ENCODE results near the gene PSMD1.

The PSMD1 gene

GRCh38 chr2:231117922-231118613 lies 61.4 kb downstream of the PSMD1 start:
- no peaks in the 10 kb centered on the region for H3K36me3 ChIP-seq (ENCODE audit: control insufficient read depth, insufficient read depth, low read length)
- H3K4ac ChIP-seq (ENCODE audit: low read depth, low read length) = no peak overlapping the region
- H4K5ac ChIP-seq (ENCODE audit: low read length) = no peak overlapping the region
- no peak overlapping the region for H4K8ac ChIP-seq (ENCODE audit: low read depth, low read length)
- no peak overlapping the region for H2AK5ac ChIP-seq (ENCODE audit: low read length)
- no peaks in the 10 kb centered on the region for H3K79me2 ChIP-seq (ENCODE audit: control insufficient read depth, insufficient read depth, low read length)
- no CpG with 5 or more reads among the region's 4 CpGs for WGBS (ENCODE audit: extremely low coverage, insufficient coverage, low lambda C conversion rate)
- H3K4me3 ChIP-seq (ENCODE audit: low read length) = no peak overlapping the region
- H3K4me2 ChIP-seq (ENCODE audit: low read length) = no peak overlapping the region
- no peak overlapping the region for H3K23ac ChIP-seq (ENCODE audit: low read length)
- no peak overlapping the region for H2BK120ac ChIP-seq (ENCODE audit: low read depth, low read length)
- no peaks in the 10 kb centered on the region for H3K79me1 ChIP-seq (ENCODE audit: low read length)
- H2BK5ac ChIP-seq (ENCODE audit: low read length) = no peak overlapping the region
- no peak overlapping the region for H3K56ac ChIP-seq (ENCODE audit: low read length)
- H3K18ac ChIP-seq (ENCODE audit: low read length) = no peak overlapping the region
- no peaks in the 10 kb centered on the region for H3K4me1 ChIP-seq (ENCODE audit: control insufficient read depth, low read depth, low read length)
- DNase-seq = no peak
- H2BK15ac ChIP-seq (replicated peaks; ENCODE audit: low read depth) = no peak overlapping the region
- no peaks in the 10 kb centered on the region for H3K27me3 ChIP-seq (ENCODE audit: insufficient read depth, low read length, poor library complexity)
- no peak overlapping the region for H3K9ac ChIP-seq (ENCODE audit: low read length)
- H3K27ac ChIP-seq (ENCODE audit: low read depth, low read length) = no peak overlapping the region

DNA sequence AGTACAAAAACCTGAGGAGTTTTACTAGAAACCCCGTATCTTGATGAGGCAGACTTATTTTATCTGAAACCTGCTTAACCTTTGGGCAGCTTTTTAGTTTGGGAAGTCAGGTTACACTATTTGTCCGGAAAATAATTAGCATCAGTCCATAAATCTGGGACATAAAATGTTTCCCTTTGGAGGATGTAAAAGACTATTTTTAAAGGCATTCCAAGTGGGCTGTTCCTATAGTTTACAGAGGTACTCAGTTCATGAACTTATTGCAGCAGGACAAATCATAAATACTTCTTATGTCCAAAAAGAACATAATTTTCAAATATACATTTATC lies 61.9 kb downstream of the PSMD1 start:
- Histone ChIP-seq H2BK5ac (ENCODE audit: low read length) (no peak overlapping the region), H3K9ac (ENCODE audit: low read length) (no peak overlapping the region), H3K4me2 (ENCODE audit: low read length) (no peak overlapping the region), H4K8ac (ENCODE audit: low read depth, low read length) (no peak overlapping the region), H2AK5ac (ENCODE audit: low read length) (no peak overlapping the region), H3K27ac (ENCODE audit: low read depth, low read length) (no peak overlapping the region), H3K23ac (ENCODE audit: low read length) (no peak overlapping the region), H3K4ac (ENCODE audit: low read depth, low read length) (no peak overlapping the region), H4K5ac (ENCODE audit: low read length) (no peak overlapping the region), H3K4me1 (ENCODE audit: control insufficient read depth, low read depth, low read length) (peaks cover 4% of the 10 kb centered on the region), H3K27me3 (ENCODE audit: insufficient read depth, low read length, poor library complexity) (no peaks in the 10 kb centered on the region), H3K79me2 (ENCODE audit: control insufficient read depth, insufficient read depth, low read length) (no peaks in the 10 kb centered on the region), H3K79me1 (ENCODE audit: low read length) (no peaks in the 10 kb centered on the region), H2BK15ac (replicated peaks; ENCODE audit: low read depth) (no peak overlapping the region), H3K18ac (ENCODE audit: low read length) (no peak overlapping the region), H2BK120ac (ENCODE audit: low read depth, low read length) (no peak overlapping the region), H3K4me3 (ENCODE audit: low read length) (no peak overlapping the region), H3K36me3 (ENCODE audit: control insufficient read depth, insufficient read depth, low read length) (no peaks in the 10 kb centered on the region), H3K56ac (ENCODE audit: low read length) (no peak overlapping the region)
- no peak for DNase-seq
- no CpG with 5 or more reads among the region's 2 CpGs for WGBS (ENCODE audit: extremely low coverage, insufficient coverage, low lambda C conversion rate)

DNA sequence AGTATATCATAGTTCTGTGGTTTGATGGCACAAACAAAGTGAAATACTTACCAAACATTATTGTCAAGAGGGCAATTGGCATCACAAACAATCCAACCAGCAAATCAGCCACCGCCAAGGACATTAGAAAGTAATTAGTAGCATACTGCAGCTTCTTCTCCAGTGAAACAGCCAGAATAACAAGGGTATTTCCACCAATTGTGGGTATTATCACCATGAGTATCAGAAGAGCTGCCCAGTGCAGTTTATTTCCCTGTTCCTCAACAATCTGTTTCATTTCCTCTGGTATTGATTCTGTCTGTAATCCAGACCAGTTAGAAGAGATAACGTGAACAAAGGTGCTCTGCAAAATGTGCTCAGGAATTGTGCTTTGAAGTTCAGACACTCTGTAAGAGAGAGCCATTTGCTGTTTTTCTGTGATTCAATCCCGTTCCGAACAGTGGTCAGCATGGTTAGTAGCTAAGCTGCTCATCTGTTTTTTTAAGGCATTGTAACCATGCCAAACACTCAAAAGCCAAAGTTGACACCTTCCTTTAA lies 66.8 kb downstream of the PSMD1 start:
- Histone ChIP-seq H3K27me3 (ENCODE audit: insufficient read depth, low read length, poor library complexity) (no peaks in the 10 kb centered on the region), H3K4me2 (ENCODE audit: low read length) (no peak overlapping the region), H3K27ac (ENCODE audit: low read depth, low read length) (no peak overlapping the region), H3K23ac (ENCODE audit: low read length) (no peak overlapping the region), H2BK120ac (ENCODE audit: low read depth, low read length) (no peak overlapping the region), H4K8ac (ENCODE audit: low read depth, low read length) (no peak overlapping the region), H2BK15ac (replicated peaks; ENCODE audit: low read depth) (no peak overlapping the region), H2BK5ac (ENCODE audit: low read length) (no peak overlapping the region), H3K9ac (ENCODE audit: low read length) (no peak overlapping the region), H3K18ac (ENCODE audit: low read length) (no peak overlapping the region), H3K79me2 (ENCODE audit: control insufficient read depth, insufficient read depth, low read length) (no peaks in the 10 kb centered on the region), H3K36me3 (ENCODE audit: control insufficient read depth, insufficient read depth, low read length) (no peaks in the 10 kb centered on the region), H3K4me1 (ENCODE audit: control insufficient read depth, low read depth, low read length) (peaks cover 4% of the 10 kb centered on the region), H3K56ac (ENCODE audit: low read length) (peak overlapping the region; percentile 6), H3K4me3 (ENCODE audit: low read length) (no peak overlapping the region), H4K5ac (ENCODE audit: low read length) (no peak overlapping the region), H2AK5ac (ENCODE audit: low read length) (no peak overlapping the region), H3K79me1 (ENCODE audit: low read length) (no peaks in the 10 kb centered on the region), H3K4ac (ENCODE audit: low read depth, low read length) (no peak overlapping the region)
- no CpG with 5 or more reads among the region's 4 CpGs for WGBS (ENCODE audit: extremely low coverage, insufficient coverage, low lambda C conversion rate)
- peak; percentile 66 for DNase-seq

DNA sequence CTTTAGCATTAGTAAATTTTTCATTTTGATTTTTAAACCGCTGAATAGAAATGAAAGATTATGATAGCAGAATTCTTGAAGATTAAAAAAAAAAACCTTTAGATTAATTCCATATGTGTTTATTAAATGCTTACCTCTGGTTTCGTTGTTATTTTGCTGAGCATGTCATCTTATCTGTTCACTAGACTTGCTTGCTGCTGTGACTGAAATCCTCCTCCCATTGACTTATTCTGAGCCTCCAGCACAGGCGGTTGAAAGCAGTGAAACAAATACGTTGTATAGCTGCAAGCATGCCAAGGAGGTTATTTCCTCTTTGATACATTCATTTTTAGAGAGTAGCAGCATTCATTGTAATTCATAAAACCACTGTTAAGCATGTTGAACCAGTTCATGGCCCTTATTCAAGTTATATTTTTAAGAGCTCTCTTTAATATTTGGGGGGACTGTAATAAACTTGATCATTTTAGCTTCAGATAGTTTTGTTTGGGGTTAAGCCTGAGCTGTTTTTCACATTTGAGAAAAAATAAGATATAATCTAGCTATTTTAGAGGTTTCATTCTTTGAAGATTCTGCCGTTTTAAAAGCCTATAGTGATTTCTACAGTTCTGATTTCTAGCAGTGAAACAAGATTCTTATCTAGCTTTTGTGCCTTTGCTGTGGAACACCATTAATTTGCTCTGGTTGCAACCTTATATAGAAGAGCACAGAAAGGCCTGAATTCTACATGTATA lies 68.3 kb downstream of the PSMD1 start, which contains the start of gene HTR2B:
HTR2B (minus strand) TSS at position 205 of the 731 bp plus-strand sequence. CDS start 1,278 bp downstream, outside the sequence.
- WGBS (ENCODE audit: extremely low coverage, insufficient coverage, low lambda C conversion rate) = no CpG with 5 or more reads among the region's 5 CpGs
- Histone ChIP-seq H2BK5ac (ENCODE audit: low read length) (no peak within 1 kb of the TSS), H4K5ac (ENCODE audit: low read length) (no peak within 1 kb of the TSS), H3K23ac (ENCODE audit: low read length) (no peak within 1 kb of the TSS), H3K4me2 (ENCODE audit: low read length) (no peak within 1 kb of the TSS), H3K36me3 (ENCODE audit: control insufficient read depth, insufficient read depth, low read length) (no peaks in the 10 kb centered on the region), H3K27ac (ENCODE audit: low read depth, low read length) (no peak within 1 kb of the TSS), H3K79me2 (ENCODE audit: control insufficient read depth, insufficient read depth, low read length) (no peaks in the 10 kb centered on the region), H3K4ac (ENCODE audit: low read depth, low read length) (no peak within 1 kb of the TSS), H3K4me1 (ENCODE audit: control insufficient read depth, low read depth, low read length) (peaks cover 5% of the 10 kb centered on the region), H3K56ac (ENCODE audit: low read length) (no peak within 1 kb of the TSS), H3K79me1 (ENCODE audit: low read length) (no peaks in the 10 kb centered on the region), H2BK120ac (ENCODE audit: low read depth, low read length) (no peak within 1 kb of the TSS), H3K4me3 (ENCODE audit: low read length) (no peak within 1 kb of the TSS), H3K18ac (ENCODE audit: low read length) (no peak within 1 kb of the TSS), H3K9ac (ENCODE audit: low read length) (no peak within 1 kb of the TSS), H2AK5ac (ENCODE audit: low read length) (no peak within 1 kb of the TSS), H3K27me3 (ENCODE audit: insufficient read depth, low read length, poor library complexity) (no peaks in the 10 kb centered on the region), H4K8ac (ENCODE audit: low read depth, low read length) (no peak within 1 kb of the TSS), H2BK15ac (replicated peaks; ENCODE audit: low read depth) (no peak within 1 kb of the TSS)
- DNase-seq = peak; percentile 49

DNA sequence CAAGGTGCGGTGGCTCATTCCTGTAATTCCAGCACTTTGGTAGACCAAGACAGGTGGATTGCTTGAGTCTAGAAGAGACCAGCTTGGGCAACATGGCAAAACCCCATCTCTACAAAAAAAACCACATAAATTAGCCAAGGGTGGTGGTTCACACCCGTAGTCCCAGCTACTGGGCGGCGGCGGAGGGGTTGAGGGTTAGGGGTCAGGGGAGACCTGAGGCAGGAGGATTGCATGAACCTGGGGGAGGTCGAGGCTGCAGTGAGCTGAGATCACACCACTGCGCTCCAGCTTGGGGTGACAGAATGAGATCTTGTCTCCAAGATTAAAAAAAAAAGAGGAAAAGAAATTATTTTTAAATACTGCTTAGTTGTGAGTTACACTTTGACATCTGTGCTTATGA lies 69.5 kb downstream of the PSMD1 start:
- Histone ChIP-seq H2BK5ac (ENCODE audit: low read length) (no peak overlapping the region), H3K79me1 (ENCODE audit: low read length) (peaks cover 2% of the 10 kb centered on the region), H3K4me1 (ENCODE audit: control insufficient read depth, low read depth, low read length) (peaks cover 5% of the 10 kb centered on the region), H4K5ac (ENCODE audit: low read length) (no peak overlapping the region), H3K79me2 (ENCODE audit: control insufficient read depth, insufficient read depth, low read length) (no peaks in the 10 kb centered on the region), H3K4me3 (ENCODE audit: low read length) (no peak overlapping the region), H3K9ac (ENCODE audit: low read length) (no peak overlapping the region), H2AK5ac (ENCODE audit: low read length) (no peak overlapping the region), H3K4me2 (ENCODE audit: low read length) (no peak overlapping the region), H3K4ac (ENCODE audit: low read depth, low read length) (no peak overlapping the region), H3K27ac (ENCODE audit: low read depth, low read length) (no peak overlapping the region), H3K18ac (ENCODE audit: low read length) (no peak overlapping the region), H4K8ac (ENCODE audit: low read depth, low read length) (no peak overlapping the region), H3K23ac (ENCODE audit: low read length) (no peak overlapping the region), H3K56ac (ENCODE audit: low read length) (no peak overlapping the region), H2BK120ac (ENCODE audit: low read depth, low read length) (no peak overlapping the region), H3K36me3 (ENCODE audit: control insufficient read depth, insufficient read depth, low read length) (no peaks in the 10 kb centered on the region), H3K27me3 (ENCODE audit: insufficient read depth, low read length, poor library complexity) (no peaks in the 10 kb centered on the region), H2BK15ac (replicated peaks; ENCODE audit: low read depth) (no peak overlapping the region)
- WGBS (ENCODE audit: extremely low coverage, insufficient coverage, low lambda C conversion rate) = no CpG with 5 or more reads among the region's 7 CpGs
- DNase-seq = no peak
